PC-9 (cell line): ENCODE results near the gene PARM1. TPM values are rescaled to one million over a fixed set of nuclear protein-coding genes. Genes with fewer than 3 reads are reported as not detected.

Experiments used
- BruUV-seq: library from RNA; stranded (reverse); fragments of 400-500 nt; replicated peaks from 2 replicates; lab custom pipeline; 2021; lab: Mats Ljungman, UMichigan
- CTCF ChIA-PET: fragments of 300-600 bp; sonication (Branson Sonifier 250); formaldehyde crosslinking; loops from one replicate; lab custom pipeline; 2022; ENCODE audit warnings: antibody characterized with exemption; lab: Charles Lee
- POLR2A ChIA-PET: fragments of 300-600 bp; sonication (Branson Sonifier 250); formaldehyde crosslinking; loops from one replicate; lab custom pipeline; 2022; ENCODE audit warnings: antibody characterized with exemption; ENCODE audit not compliant: unreplicated experiment; lab: Charles Lee
- DNase-seq, 2 experiments: peaks; one replicate each; pipeline versions ENCODE4 v3.0.0 to v3.0.0-alpha.2; 2015 to 2022; ENCODE audit warnings: mixed read lengths in 1 of 2
- H2AFZ ChIP-seq: fragments of 200-600 bp; sonication (generic); 2 replicates; pipeline ENCODE4 v1.8.1; 2017; ENCODE audit warnings: antibody characterized with exemption
- H3F3A ChIP-seq: fragments of 200-600 bp; sonication (generic); 2 replicates; pipeline ENCODE4 v1.8.1; 2017; ENCODE audit warnings: antibody characterized with exemption, mild to moderate bottlenecking, low read depth; ENCODE audit not compliant: insufficient read depth
- H3K27ac ChIP-seq: fragments of 200-600 bp; sonication (generic); 2 replicates; pipeline ENCODE4 v1.6.1; 2016; ENCODE audit warnings: mixed run types
- H3K27me3 ChIP-seq: fragments of 200-600 bp; sonication (generic); 2 replicates; pipeline ENCODE4 v1.6.1; 2016; ENCODE audit warnings: low read depth, mixed run types; ENCODE audit not compliant: insufficient read depth
- H3K36me3 ChIP-seq: fragments of 200-600 bp; sonication (generic); 2 replicates; pipeline ENCODE4 v1.6.1; 2016; ENCODE audit warnings: low read depth, mixed run types
- H3K4me1 ChIP-seq: fragments of 200-600 bp; sonication (generic); replicated peaks from 2 replicates; pipeline ENCODE4 v1.6.1; 2016; ENCODE audit warnings: mixed run types; ENCODE audit not compliant: insufficient read depth
- H3K4me2 ChIP-seq: fragments of 200-600 bp; sonication (generic); 2 replicates; pipeline ENCODE4 v1.6.1; 2017; ENCODE audit warnings: mixed run types
- H3K4me3 ChIP-seq: fragments of 200-600 bp; sonication (generic); 2 replicates; pipeline ENCODE4 v1.6.1; 2016; ENCODE audit warnings: mixed run types
- H3K79me2 ChIP-seq: fragments of 200-600 bp; sonication (generic); 2 replicates; pipeline ENCODE4 v1.6.1; 2017; ENCODE audit warnings: low read depth, mixed run types
- H3K9me2 ChIP-seq: fragments of 200-600 bp; sonication (generic); 2 replicates; pipeline ENCODE4 v1.8.1; 2017; ENCODE audit warnings: mild to moderate bottlenecking; ENCODE audit not compliant: insufficient read depth
- H3K9me3 ChIP-seq: fragments of 200-600 bp; sonication (generic); 2 replicates; pipeline ENCODE4 v1.8.1; 2016; ENCODE audit warnings: low read depth; ENCODE audit not compliant: insufficient read depth
- H4K20me1 ChIP-seq: fragments of 200-600 bp; sonication (generic); 2 replicates; pipeline ENCODE4 v1.8.1; 2017; ENCODE audit not compliant: insufficient read depth
- EZH2 ChIP-seq: fragments of 200-600 bp; sonication (generic); IDR thresholded peaks from 2 replicates; pipeline ENCODE4 v1.8.0; 2017; ENCODE audit warnings: antibody characterized with exemption, low read depth
- intact Hi-C: fragments of 100-400 bp; cut with micrococcal nuclease; formaldehyde crosslinking; loops from one replicate; pipeline ENCODE4 v1.10.0; 2022; ENCODE audit not compliant: unreplicated experiment
- total RNA-seq: library from RNA; stranded (reverse); gene quantifications from 2 replicates; pipeline ENCODE4 v1.2.3, GENCODE V29; 2021
- TF ChIP-seq, protein P1 (sequence below): fragments of 200-600 bp; sonication (generic); conservative IDR thresholded peaks from 2 replicates; pipeline ENCODE4 v1.6.1; 2017; ENCODE audit warnings: mixed run types, antibody characterized with exemption, mild to moderate bottlenecking, moderate library complexity

PARM1 gene
- total RNA-seq, 1 experiment from 2014 or later: 0.44 TPM

DNA sequence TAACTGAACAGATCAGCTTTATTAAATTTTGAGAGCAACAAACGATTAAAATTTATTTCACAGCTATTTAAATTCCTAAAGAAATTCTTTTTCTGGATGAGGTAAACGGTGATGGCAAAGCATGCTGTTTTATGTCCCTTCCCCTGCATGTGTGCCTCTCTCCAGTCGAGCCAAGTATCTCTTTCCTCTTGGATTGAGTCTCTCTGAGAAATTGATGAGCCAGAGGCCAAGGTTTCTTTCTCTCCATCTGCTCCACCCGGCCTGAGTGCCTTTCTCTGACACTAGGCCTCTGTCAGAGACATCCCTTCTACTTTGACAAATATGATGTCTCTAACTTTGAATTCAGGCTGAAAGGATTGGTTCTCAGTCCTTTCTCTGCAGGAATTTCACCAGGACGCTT, 42.6 kb upstream of the PARM1 start:
- no peaks in the 10 kb centered on the region for H4K20me1 ChIP-seq
- no peaks in the 10 kb centered on the region for H3K36me3 ChIP-seq
- H3K9me2 ChIP-seq: no peaks in the 10 kb centered on the region
- TF ChIP-seq, protein P1, sequence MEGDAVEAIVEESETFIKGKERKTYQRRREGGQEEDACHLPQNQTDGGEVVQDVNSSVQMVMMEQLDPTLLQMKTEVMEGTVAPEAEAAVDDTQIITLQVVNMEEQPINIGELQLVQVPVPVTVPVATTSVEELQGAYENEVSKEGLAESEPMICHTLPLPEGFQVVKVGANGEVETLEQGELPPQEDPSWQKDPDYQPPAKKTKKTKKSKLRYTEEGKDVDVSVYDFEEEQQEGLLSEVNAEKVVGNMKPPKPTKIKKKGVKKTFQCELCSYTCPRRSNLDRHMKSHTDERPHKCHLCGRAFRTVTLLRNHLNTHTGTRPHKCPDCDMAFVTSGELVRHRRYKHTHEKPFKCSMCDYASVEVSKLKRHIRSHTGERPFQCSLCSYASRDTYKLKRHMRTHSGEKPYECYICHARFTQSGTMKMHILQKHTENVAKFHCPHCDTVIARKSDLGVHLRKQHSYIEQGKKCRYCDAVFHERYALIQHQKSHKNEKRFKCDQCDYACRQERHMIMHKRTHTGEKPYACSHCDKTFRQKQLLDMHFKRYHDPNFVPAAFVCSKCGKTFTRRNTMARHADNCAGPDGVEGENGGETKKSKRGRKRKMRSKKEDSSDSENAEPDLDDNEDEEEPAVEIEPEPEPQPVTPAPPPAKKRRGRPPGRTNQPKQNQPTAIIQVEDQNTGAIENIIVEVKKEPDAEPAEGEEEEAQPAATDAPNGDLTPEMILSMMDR: no peak
- no peak for TF ChIP-seq EZH2
- intact Hi-C loops: no loop called here
- ChIA-PET POLR2A (no interaction called here), CTCF (no interaction called here)
- H3K4me1 ChIP-seq: no peaks in the 10 kb centered on the region
- BruUV-seq: no TSS peak
- H3K4me3 ChIP-seq: no peak overlapping the region
- DNase-seq: no peak
- H3F3A ChIP-seq: no peaks in the 10 kb centered on the region
- H2AFZ ChIP-seq: no peak overlapping the region
- no peak overlapping the region for H3K4me2 ChIP-seq
- no peaks in the 10 kb centered on the region for H3K9me3 ChIP-seq
- H3K27ac ChIP-seq: no peak overlapping the region
- no peaks in the 10 kb centered on the region for H3K79me2 ChIP-seq
- no peaks in the 10 kb centered on the region for H3K27me3 ChIP-seq

DNA sequence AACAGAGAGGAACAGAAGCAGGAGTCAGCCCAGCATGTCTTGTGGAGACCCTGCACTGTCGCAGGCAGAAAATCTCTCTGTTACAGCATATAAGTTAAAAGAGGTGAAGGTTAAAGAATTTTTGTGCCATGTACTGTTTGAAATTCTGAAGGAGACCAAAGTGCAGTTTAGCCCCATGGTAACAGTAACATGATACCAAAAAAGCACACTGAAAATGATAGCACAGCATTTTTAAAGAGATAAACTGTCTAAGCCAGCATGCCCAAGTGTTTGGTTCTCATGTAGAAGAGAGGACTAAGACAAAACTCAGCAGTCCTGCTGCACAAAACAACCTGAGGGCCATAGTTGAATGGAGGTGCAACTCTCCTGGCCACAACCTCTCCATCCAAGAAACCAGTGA, 41.9 kb upstream of the PARM1 start:
- H3K79me2 ChIP-seq: no peaks in the 10 kb centered on the region
- H3K9me2 ChIP-seq: no peaks in the 10 kb centered on the region
- H4K20me1 ChIP-seq: no peaks in the 10 kb centered on the region
- no peak for DNase-seq
- no peaks in the 10 kb centered on the region for H3K27me3 ChIP-seq
- BruUV-seq: no TSS peak
- H3F3A ChIP-seq: no peaks in the 10 kb centered on the region
- POLR2A ChIA-PET: no interaction called here
- intact Hi-C loops: no loop called here
- no peaks in the 10 kb centered on the region for H3K9me3 ChIP-seq
- H3K36me3 ChIP-seq: no peaks in the 10 kb centered on the region
- CTCF ChIA-PET: no interaction called here
- no peaks in the 10 kb centered on the region for H3K4me1 ChIP-seq
- no peak overlapping the region for H3K4me2 ChIP-seq
- TF ChIP-seq EZH2: no peak
- H3K27ac ChIP-seq: no peak overlapping the region
- no peak overlapping the region for H2AFZ ChIP-seq
- no peak overlapping the region for H3K4me3 ChIP-seq

DNA sequence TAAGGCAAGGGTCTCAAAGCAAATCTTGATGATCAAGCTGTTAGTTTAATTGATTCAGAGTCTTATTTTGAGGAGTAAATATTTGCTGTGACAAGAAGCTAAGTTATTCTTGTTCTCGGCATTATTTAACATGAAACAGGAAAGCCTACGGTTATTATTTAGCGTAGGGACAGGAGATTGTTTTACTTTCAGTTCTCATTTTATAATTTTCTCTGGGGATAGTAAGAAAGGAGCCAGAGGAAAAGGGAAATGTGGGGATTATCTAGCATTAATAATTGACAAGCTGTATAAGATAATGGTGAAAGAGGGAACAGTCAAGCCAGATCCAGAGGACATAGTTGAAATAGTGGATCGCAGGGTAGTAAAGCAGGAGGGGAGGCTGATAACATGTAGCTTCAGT, 39.7 kb upstream of the PARM1 start:
- Histone ChIP-seq H3K79me2 (no peaks in the 10 kb centered on the region), H4K20me1 (no peaks in the 10 kb centered on the region), H3K4me3 (no peak overlapping the region), H3K4me1 (no peaks in the 10 kb centered on the region), H2AFZ (no peak overlapping the region), H3K9me3 (no peaks in the 10 kb centered on the region), H3K4me2 (no peak overlapping the region), H3F3A (no peaks in the 10 kb centered on the region), H3K9me2 (no peaks in the 10 kb centered on the region), H3K27ac (no peak overlapping the region), H3K27me3 (no peaks in the 10 kb centered on the region), H3K36me3 (no peaks in the 10 kb centered on the region)
- ChIA-PET CTCF (no interaction called here), POLR2A (interaction anchor here (0.6 kb wide), 1 partner anchor 868 kb away, joined by 10 read pairs; no protein-coding TSS in a partner anchor)
- TF ChIP-seq, protein P1: no peak
- no peak for TF ChIP-seq EZH2
- intact Hi-C loops: no loop called here
- DNase-seq: no peak
- no TSS peak for BruUV-seq

DNA sequence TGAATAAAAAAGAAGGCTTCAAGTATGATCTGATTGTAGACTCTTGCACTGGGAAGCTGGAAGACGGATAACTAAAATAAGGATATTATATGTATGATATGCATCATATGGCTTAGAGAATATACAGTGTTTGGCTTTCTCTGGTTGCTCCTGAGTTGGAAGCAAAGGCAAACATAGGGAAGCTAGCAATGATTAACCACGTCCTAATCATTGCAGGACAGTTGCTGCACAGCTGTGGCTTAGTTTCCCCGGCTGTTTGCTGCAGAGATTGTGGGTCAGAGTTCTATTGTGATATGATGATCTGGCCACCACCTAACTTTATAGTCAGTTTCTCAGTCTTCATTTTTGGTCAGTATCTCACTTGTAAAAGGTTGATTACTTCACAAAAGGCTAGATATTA, 36.3 kb upstream of the PARM1 start:
- no peaks in the 10 kb centered on the region for H3K9me2 ChIP-seq
- H3K79me2 ChIP-seq: no peaks in the 10 kb centered on the region
- no peaks in the 10 kb centered on the region for H3K9me3 ChIP-seq
- no peaks in the 10 kb centered on the region for H3K27me3 ChIP-seq
- no peak overlapping the region for H3K4me2 ChIP-seq
- H3K27ac ChIP-seq: no peak overlapping the region
- no peak for DNase-seq
- intact Hi-C loops: no loop called here
- no peak for TF ChIP-seq EZH2
- TF ChIP-seq, protein P1: no peak
- no peak overlapping the region for H2AFZ ChIP-seq
- no peaks in the 10 kb centered on the region for H3K4me1 ChIP-seq
- CTCF ChIA-PET: interaction anchor here (0.6 kb wide), 1 partner anchor 13 kb away, joined by 4 read pairs; no protein-coding TSS in a partner anchor
- POLR2A ChIA-PET: no interaction called here
- H4K20me1 ChIP-seq: no peaks in the 10 kb centered on the region
- H3F3A ChIP-seq: no peaks in the 10 kb centered on the region
- H3K36me3 ChIP-seq: no peaks in the 10 kb centered on the region
- no TSS peak for BruUV-seq
- H3K4me3 ChIP-seq: no peak overlapping the region
